PC-3 (cell line): Measurements from ENCODE around the gene NADK2.

Experiments used
- CTCF ChIP-seq: fragments of 300-600 bp; sonication (generic); conservative IDR thresholded peaks from 2 replicates; pipeline ENCODE4 v1.5.1; 2017; ENCODE audit warnings: antibody characterized with exemption, low read depth, mild to moderate bottlenecking, low read length
- EZH2 ChIP-seq: fragments of 300-600 bp; sonication (generic); IDR thresholded peaks from one replicate; pipeline ENCODE4 v1.6.1; 2017; ENCODE audit warnings: antibody characterized with exemption, mild to moderate bottlenecking, low read length; ENCODE audit not compliant: unreplicated experiment
- EZH2phosphoT487 ChIP-seq: fragments of 300-600 bp; sonication (generic); IDR thresholded peaks from 2 replicates; pipeline ENCODE4 v1.6.1; 2018; ENCODE audit warnings: mild to moderate bottlenecking, antibody characterized with exemption, low read length, borderline replicate concordance

- TF ChIP-seq CTCF (no peak), EZH2 (no peak), EZH2phosphoT487 (no peak)
Observed at GRCh38 chr5:36250427-36250826, 8.7 kb upstream of the NADK2 start.
